IMR-90 (cell line): ENCODE results near the gene MYPN. TPM values are rescaled to one million over a fixed set of nuclear protein-coding genes. Genes with fewer than 3 reads are reported as not detected.

Experiments used
- ATAC-seq: fragments of 200-7000 bp; cut with Tn5 transposase; 2 replicates; pipeline ENCODE4 v1.9.1; 2020; ENCODE audit warnings: low read depth, mild to moderate bottlenecking, moderate library complexity
- BruUV-seq: library from RNA; stranded (reverse); fragments of 400-500 nt; replicated peaks from 2 replicates; lab custom pipeline; 2021; lab: Mats Ljungman, UMichigan
- CTCF ChIA-PET: fragments of 300-600 bp; formaldehyde crosslinking; extraction: SDS; loops from one replicate; lab custom pipeline; 2021; ENCODE audit warnings: antibody characterized with exemption; lab: Yijun Ruan, JAX
- POLR2A ChIA-PET: fragments of 300-600 bp; sonication (Branson Sonifier 250); formaldehyde crosslinking; loops from one replicate; lab custom pipeline; 2022; ENCODE audit warnings: antibody characterized with exemption; ENCODE audit not compliant: unreplicated experiment; lab: Charles Lee
- DNase-seq: peaks from one replicate; pipeline ENCODE4 v3.0.0; 2013
- H2AFZ ChIP-seq: replicated peaks from 2 replicates; pipeline ENCODE3; 2013; ENCODE audit warnings: low read length, mild to moderate bottlenecking; ENCODE audit not compliant: poor library complexity
- H2AK5ac ChIP-seq: 2 replicates; pipeline ENCODE4 v1.6.1; 2013; ENCODE audit warnings: low read depth, low read length, inconsistent platforms
- H2AK9ac ChIP-seq: replicated peaks from 2 replicates; pipeline ENCODE3; 2013; ENCODE audit warnings: mild to moderate bottlenecking, low read depth, low read length, moderate library complexity; ENCODE audit not compliant: poor library complexity
- H2BK120ac ChIP-seq: 2 replicates; pipeline ENCODE4 v1.6.1; 2013; ENCODE audit warnings: low read depth, low read length, inconsistent platforms
- H2BK15ac ChIP-seq: 3 replicates; pipeline ENCODE4 v1.6.1; 2013; ENCODE audit warnings: low read depth, low read length, inconsistent platforms
- H2BK20ac ChIP-seq: 2 replicates; pipeline ENCODE4 v1.6.1; 2013; ENCODE audit warnings: low read depth, mild to moderate bottlenecking, inconsistent platforms, low read length, moderate library complexity
- H2BK5ac ChIP-seq: 2 replicates; pipeline ENCODE4 v1.6.1; 2013; ENCODE audit warnings: mild to moderate bottlenecking, low read depth, low read length, inconsistent platforms; ENCODE audit not compliant: poor library complexity, severe bottlenecking
- H3K14ac ChIP-seq: replicated peaks from 2 replicates; pipeline ENCODE4 v1.6.1; 2013; ENCODE audit warnings: low read depth, low read length, inconsistent platforms
- H3K18ac ChIP-seq: 2 replicates; pipeline ENCODE4 v1.6.1; 2013; ENCODE audit warnings: low read depth, low read length, control low read depth
- H3K23ac ChIP-seq: 2 replicates; pipeline ENCODE4 v1.6.1; 2013; ENCODE audit warnings: low read depth, low read length, inconsistent platforms
- H3K27ac ChIP-seq: 2 replicates; pipeline ENCODE4 v1.5.1; 2013; ENCODE audit warnings: mild to moderate bottlenecking, control low read depth, low read length; ENCODE audit not compliant: insufficient read depth
- H3K27me3 ChIP-seq: 2 replicates; pipeline ENCODE4 v1.6.1; 2013; ENCODE audit warnings: low read length; ENCODE audit not compliant: control insufficient read depth, insufficient read depth
- H3K36me3 ChIP-seq: 2 replicates; pipeline ENCODE4 v1.6.1; 2013; ENCODE audit warnings: low read length, mixed read lengths; ENCODE audit not compliant: control insufficient read depth, insufficient read depth
- H3K4ac ChIP-seq: 2 replicates; pipeline ENCODE4 v1.6.1; 2013; ENCODE audit warnings: low read depth, low read length, inconsistent platforms
- H3K4me1 ChIP-seq: 2 replicates; pipeline ENCODE4 v1.6.1; 2013; ENCODE audit warnings: low read length, mixed read lengths; ENCODE audit not compliant: control insufficient read depth, insufficient read depth
- H3K4me2 ChIP-seq: 2 replicates; pipeline ENCODE4 v1.6.1; 2013; ENCODE audit warnings: low read depth, mild to moderate bottlenecking, control low read depth, low read length, moderate library complexity
- H3K4me3 ChIP-seq: 2 replicates; pipeline ENCODE4 v1.5.1; 2013; ENCODE audit warnings: low read depth, mild to moderate bottlenecking, control low read depth, low read length, moderate library complexity; ENCODE audit not compliant: insufficient read depth
- H3K56ac ChIP-seq: 2 replicates; pipeline ENCODE4 v1.6.1; 2013; ENCODE audit warnings: low read length, inconsistent platforms; ENCODE audit not compliant: insufficient read depth; ENCODE audit errors: extremely low read depth
- H3K79me1 ChIP-seq, 2 experiments: 2 replicates each; pipeline ENCODE4 v1.6.1; 2013; ENCODE audit warnings: low read length in 2 of 2, inconsistent platforms in 1 of 2, low read depth in 1 of 2
- H3K9ac ChIP-seq: 2 replicates; pipeline ENCODE4 v1.6.1; 2013; ENCODE audit warnings: low read depth, low read length, control low read depth
- H3K9me1 ChIP-seq: 2 replicates; pipeline ENCODE4 v1.6.1; 2013; ENCODE audit warnings: low read length, inconsistent platforms; ENCODE audit not compliant: insufficient read depth
- H3K9me3 ChIP-seq: 2 replicates; pipeline ENCODE4 v1.6.1; 2013; ENCODE audit warnings: low read length; ENCODE audit not compliant: control insufficient read depth, insufficient read depth
- H4K20me1 ChIP-seq: 2 replicates; pipeline ENCODE4 v1.6.1; 2013; ENCODE audit warnings: low read length, inconsistent platforms; ENCODE audit not compliant: insufficient read depth
- H4K5ac ChIP-seq: 2 replicates; pipeline ENCODE4 v1.6.1; 2013; ENCODE audit warnings: mild to moderate bottlenecking, low read depth, low read length, control low read depth
- H4K8ac ChIP-seq, 2 experiments: 2 replicates each; pipeline ENCODE4 v1.6.1; 2013; ENCODE audit warnings: low read depth in 2 of 2, low read length in 2 of 2, control low read depth in 1 of 2, inconsistent platforms in 1 of 2
- H4K91ac ChIP-seq: 2 replicates; pipeline ENCODE4 v1.6.1; 2013; ENCODE audit warnings: low read depth, low read length, inconsistent platforms; ENCODE audit not compliant: insufficient read depth
- BHLHE40 ChIP-seq: fragments of 150-350 bp; IDR thresholded peaks from 2 replicates; pipeline ENCODE4 v1.6.1; 2016; ENCODE audit warnings: mild to moderate bottlenecking, low read depth, low read length
- NFE2L2 ChIP-seq: fragments of 150-350 bp; IDR thresholded peaks from 2 replicates; pipeline ENCODE4 v1.6.1; 2016; ENCODE audit warnings: low read depth, mild to moderate bottlenecking, low read length
- WGBS, 2 experiments: methylation state at CpG; one replicate each; pipeline versions ENCODE4 v1.1.5 to v1.1.7; 2013; ENCODE audit warnings: missing lambda C conversion rate in 2 of 2; ENCODE audit not compliant: insufficient read length in 1 of 2; ENCODE audit errors: extremely low coverage in 2 of 2; 5-methylcytosine and 5-hydroxymethylcytosine counted together
- dilution Hi-C: fragments of 300-500 bp; cut with HindIII; formaldehyde crosslinking; loops from one replicate; pipeline ENCODE4 v1.14.3; 2018; ENCODE audit warnings: low sequenced_read_pairs; ENCODE audit not compliant: unreplicated experiment
- in situ Hi-C: fragments of 300-500 bp; cut with MboI; formaldehyde crosslinking; loops from 3 replicates; pipeline ENCODE4 v1.14.3; 2019; ENCODE audit warnings: low sequenced_read_pairs, inconsistent platforms, mixed read lengths
- intact Hi-C: fragments of 100-400 bp; cut with micrococcal nuclease; formaldehyde crosslinking; loops from 2 replicates; pipeline ENCODE4 v1.10.0; 2022
- polyA plus RNA-seq, 3 experiments: library from polyadenylated mRNA; depleted of rRNA; stranded (reverse); fragments of >200 nt; gene quantifications; 2 replicates each; pipeline ENCODE4 v1.2.3, GENCODE V29; 2012; ENCODE audit warnings: low replicate concordance in 1 of 3
- total RNA-seq: library from RNA; depleted of rRNA; stranded (reverse); fragments of >200 nt; gene quantifications from 2 replicates; pipeline ENCODE4 v1.2.3, GENCODE V29; 2012; rRNA removed

The MYPN gene
- total and polyA plus RNA-seq, 2 of the 4 experiments (the other 2 are of a cell fraction) = 7.8 to 13.1 TPM

DNA sequence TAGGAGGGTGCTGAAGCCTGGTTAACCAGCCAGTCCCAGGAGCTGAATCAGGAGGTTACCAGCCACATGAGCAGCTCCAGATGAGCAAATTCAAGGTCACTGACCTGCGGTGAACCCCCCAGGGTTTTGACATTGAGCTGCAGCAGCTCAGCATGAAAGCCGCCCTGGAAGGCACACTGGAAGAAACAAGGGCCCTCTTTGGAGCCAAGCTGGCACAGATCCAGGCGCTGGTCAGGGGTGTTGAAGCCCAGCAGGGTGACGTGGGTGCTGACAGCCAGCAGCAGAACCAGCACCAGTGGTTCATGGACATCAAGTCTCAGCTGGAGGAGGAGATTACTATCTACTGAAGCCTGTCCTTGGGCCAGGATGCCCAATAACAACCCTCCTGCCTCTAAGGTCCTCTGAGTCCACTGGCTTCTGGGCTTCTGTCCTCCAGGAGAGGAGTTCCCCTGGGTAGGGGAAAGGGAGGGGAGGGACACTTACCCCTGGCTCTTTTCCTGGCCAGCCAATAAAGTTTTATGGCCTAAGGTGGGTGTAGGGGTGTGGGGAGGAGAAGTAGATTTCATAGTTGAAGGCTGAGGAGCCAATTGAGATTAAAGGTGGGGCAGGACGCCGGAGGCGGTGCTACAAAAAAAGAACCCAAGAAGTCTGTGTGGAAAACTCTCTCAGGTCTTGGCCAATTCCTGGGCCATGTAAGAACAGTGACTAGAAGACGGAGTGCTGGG is 152.0 kb downstream of the MYPN start:
- Histone ChIP-seq H2AK9ac (no peak overlapping the region), H3K23ac (no peak overlapping the region), H3K4me2 (no peak overlapping the region), H4K8ac (no peak overlapping the region), H4K5ac (no peak overlapping the region), H3K9ac (no peak overlapping the region), H3K4ac (no peak overlapping the region), H4K91ac (no peak overlapping the region), H2BK20ac (no peak overlapping the region), H3K36me3 (no peaks in the 10 kb centered on the region), H3K9me1 (no peaks in the 10 kb centered on the region; the same call in 1 of the 2 replicates), H2AFZ (no peak overlapping the region), H2AK5ac (no peak overlapping the region), H3K4me1 (no peaks in the 10 kb centered on the region), H2BK120ac (no peak overlapping the region), H3K56ac (no peak overlapping the region), H3K9me3 (peaks cover 5% of the 10 kb centered on the region), H3K27ac (no peak overlapping the region), H3K4me3 (no peak overlapping the region), H2BK5ac (no peak overlapping the region), H3K14ac (no peak overlapping the region), H2BK15ac (no peak overlapping the region), H3K18ac (no peak overlapping the region), H3K27me3 (peaks cover 4% of the 10 kb centered on the region; the same call in 1 of the 2 replicates), H4K20me1 (no peaks in the 10 kb centered on the region), H3K79me1 (no peaks in the 10 kb centered on the region)
- ChIA-PET CTCF (no interaction called here), POLR2A (no interaction called here)
- ATAC-seq = no peak
- 79% methylated on average over 3 of the region's 8 CpGs; no CpG with 5 or more reads in 1 of the 2 experiments for WGBS, 2 experiments
- dilution Hi-C loops (no loop called here), intact Hi-C loops (no loop called here), in situ Hi-C loops (no loop called here)
- TF ChIP-seq BHLHE40 (no peak), NFE2L2 (no peak)
- no TSS peak for BruUV-seq
- DNase-seq = no peak

Other genes with a start within 250 kb of the MYPN start
- gene SIRT1, start 224.8 kb upstream of the MYPN start, total RNA-seq = 12.9 and 20.6 TPM in 2 replicates
- gene SIRT1, start 224.8 kb upstream of the MYPN start, polyA plus RNA-seq (2012; rRNA removed) = 6.9 and 9.5 TPM in 2 replicates
- gene HERC4, start 34.2 kb upstream of the MYPN start, total RNA-seq = 92.8 and 177 TPM in 2 replicates
- 46.1 and 66.6 TPM in 2 replicates for gene HERC4, start 34.2 kb upstream of the MYPN start, polyA plus RNA-seq (2012; rRNA removed)
- not detected in 2 replicates for gene ATOH7, start 122.6 kb downstream of the MYPN start, total RNA-seq
- gene ATOH7, start 122.6 kb downstream of the MYPN start, polyA plus RNA-seq (2012; rRNA removed) = 0.05 TPM in 1 of 2 replicates, not detected in the other
- gene HNRNPH3, start 222.6 kb downstream of the MYPN start, total RNA-seq = 10.6 and 23.6 TPM in 2 replicates
- gene HNRNPH3, start 222.6 kb downstream of the MYPN start, polyA plus RNA-seq (2012; rRNA removed) = 119 and 142 TPM in 2 replicates
- 5.0 and 5.7 TPM in 2 replicates for gene PBLD, start 223.4 kb downstream of the MYPN start, total RNA-seq
- 2.3 and 3.3 TPM in 2 replicates for gene PBLD, start 223.4 kb downstream of the MYPN start, polyA plus RNA-seq (2012; rRNA removed)